B cell (primary cell): Measurements from ENCODE around the gene NTN5. TPM values are rescaled to one million over a fixed set of nuclear protein-coding genes. Genes with fewer than 3 reads are reported as not detected.

Source experiments
- ATAC-seq: fragments of 200-7000 bp; cut with Tn5 transposase; one replicate; pipeline ENCODE4 v1.10.0; 2021; ENCODE audit warnings: low read depth, mild to moderate bottlenecking, moderate number of reproducible peaks, moderate library complexity
- CTCF ChIA-PET: fragments of 350-600 bp; sonication (Branson Sonifier 250); formaldehyde crosslinking; loops from one replicate; lab custom pipeline; 2021; ENCODE audit warnings: antibody characterized with exemption, inconsistent platforms; lab: Charles Lee
- POLR2A ChIA-PET: fragments of 350-600 bp; sonication (Branson Sonifier 250); formaldehyde crosslinking; loops from one replicate; lab custom pipeline; 2021; ENCODE audit warnings: antibody characterized with exemption; lab: Charles Lee
- DNase-seq: peaks from one replicate; pipeline ENCODE4 v3.0.0; 2013
- H2AFZ ChIP-seq: 2 replicates; pipeline ENCODE4 v1.6.1; 2012; ENCODE audit warnings: mild to moderate bottlenecking, low read depth, low read length; ENCODE audit not compliant: insufficient read depth, poor library complexity, severe bottlenecking
- H3K27ac ChIP-seq, 2 donors: 1 replicate in 1 of 2; 2 replicates in 1 of 2; pipeline ENCODE4 v1.5.1; 2012 to 2013; ENCODE audit warnings: low read length in 2 of 2, mild to moderate bottlenecking in 2 of 2, moderate library complexity in 1 of 2
- H3K27me3 ChIP-seq, 4 experiments: fragments of 200-600 bp in 1 of 4; sonication (generic) in 1 of 4; replicated peaks in 1 of 4; 1 replicate in 2 of 4; 2 replicates in 2 of 4; pipeline versions ENCODE4 v1.6.1 to v1.7.0; 2013 to 2016; ENCODE audit warnings: low read length in 3 of 4, mild to moderate bottlenecking in 2 of 4, mixed read lengths in 1 of 4, moderate library complexity in 1 of 4; ENCODE audit not compliant: insufficient read depth in 4 of 4, control insufficient read depth in 3 of 4; ENCODE audit errors: control extremely low read depth in 1 of 4
- H3K36me3 ChIP-seq, 2 experiments: replicated peaks in 1 of 2; 1 replicate in 1 of 2; 2 replicates in 1 of 2; pipeline versions ENCODE4 v1.6.1 to v1.7.1; 2013; ENCODE audit warnings: low read length in 1 of 2; ENCODE audit not compliant: insufficient read depth in 2 of 2, control insufficient read depth in 1 of 2; ENCODE audit errors: control extremely low read depth in 1 of 2, extremely low read depth in 1 of 2
- H3K4me1 ChIP-seq, 2 donors: fragments of 200-600 bp in 1 of 2; sonication (generic) in 1 of 2; 1 replicate in 1 of 2; 2 replicates in 1 of 2; pipeline versions ENCODE4 v1.5.1 to v1.6.1; 2013 to 2017; ENCODE audit warnings: low read length in 2 of 2; ENCODE audit not compliant: control insufficient read depth in 2 of 2, insufficient read depth in 2 of 2
- H3K4me2 ChIP-seq: replicated peaks from 2 replicates; pipeline ENCODE3; 2012; ENCODE audit warnings: mild to moderate bottlenecking, low read depth, low read length; ENCODE audit not compliant: poor library complexity, severe bottlenecking
- H3K4me3 ChIP-seq, 5 experiments: fragments of 200-600 bp in 1 of 5; sonication (generic) in 1 of 5; 1 replicate in 3 of 5; 2 replicates in 2 of 5; pipeline versions ENCODE4 v1.5.1 to v1.7.0; 2011 to 2016; ENCODE audit warnings: low read length in 4 of 5, mild to moderate bottlenecking in 4 of 5, low read depth in 2 of 5, control low read depth in 1 of 5, moderate library complexity in 1 of 5; ENCODE audit not compliant: insufficient read depth in 1 of 5; ENCODE audit errors: control extremely low read depth in 1 of 5, extremely low read depth in 1 of 5
- H3K79me2 ChIP-seq: fragments of 200-600 bp; sonication (generic); one replicate; pipeline ENCODE4 v1.6.0; 2016; ENCODE audit warnings: low read length; ENCODE audit not compliant: control insufficient read depth, insufficient read depth
- H3K9ac ChIP-seq: fragments of 200-600 bp; sonication (generic); 2 replicates; pipeline ENCODE4 v1.6.1; 2017; ENCODE audit warnings: mild to moderate bottlenecking, low read length, moderate library complexity
- H3K9me3 ChIP-seq, 3 donors: one replicate each; pipeline versions ENCODE4 v1.6.1 to v1.7.1; 2013; ENCODE audit warnings: low read length in 2 of 3; ENCODE audit not compliant: control insufficient read depth in 2 of 3, insufficient read depth in 1 of 3; ENCODE audit errors: control extremely low read depth in 1 of 3
- H4K20me1 ChIP-seq: 2 replicates; pipeline ENCODE4 v1.6.0; 2012; ENCODE audit warnings: mild to moderate bottlenecking, low read length; ENCODE audit not compliant: insufficient read depth, control insufficient read depth, poor library complexity, severe bottlenecking
- H3K27ac Mint-ChIP-seq: one replicate; pipeline ENCODE4 v1.8.0; 2021; ENCODE audit warnings: mixed read lengths
- H3K27me3 Mint-ChIP-seq: one replicate; pipeline ENCODE4 v1.8.0; 2021; ENCODE audit warnings: mixed read lengths
- H3K4me1 Mint-ChIP-seq: one replicate; pipeline ENCODE4 v1.8.0; 2021; ENCODE audit warnings: mixed read lengths
- H3K4me3 Mint-ChIP-seq: one replicate; pipeline ENCODE4 v1.8.0; 2021; ENCODE audit warnings: mixed read lengths
- H3K9me3 Mint-ChIP-seq: one replicate; pipeline ENCODE4 v1.8.0; 2022; ENCODE audit warnings: mixed read lengths; ENCODE audit not compliant: insufficient read depth
- EZH2 ChIP-seq: IDR thresholded peaks from 2 replicates; pipeline ENCODE4 v1.6.1; 2012; ENCODE audit warnings: borderline replicate concordance, low read depth, mild to moderate bottlenecking, moderate library complexity, low read length; ENCODE audit not compliant: insufficient read depth, poor library complexity, severe bottlenecking
- WGBS: methylation state at CpG from one replicate; pipeline ENCODE4 v1.1.5; 2013; ENCODE audit warnings: missing lambda C conversion rate; ENCODE audit not compliant: insufficient coverage; 5-methylcytosine and 5-hydroxymethylcytosine counted together
- intact Hi-C: fragments of 100-400 bp; cut with micrococcal nuclease; formaldehyde crosslinking; loops from one replicate; pipeline ENCODE4 v1.10.0; 2022
- polyA plus RNA-seq: library from polyadenylated mRNA; depleted of rRNA; stranded (reverse); fragments of >200 nt; gene quantifications from 2 replicates; pipeline ENCODE4 v1.2.3, GENCODE V29; 2012
- total RNA-seq, 2 donors: library from RNA; stranded (reverse); fragments of 120-200 nt in 1 of 2; gene quantifications; 1 replicate in 1 of 2; 2 replicates in 1 of 2; pipeline versions ENCODE4 v1.2.3 to v1.2.4, GENCODE V29; 2013 to 2022
- TF ChIP-seq, protein P1 (sequence below): fragments of 200-600 bp; IDR thresholded peaks from one replicate; pipeline ENCODE4 v1.8.0; 2022; ENCODE audit warnings: antibody characterized with exemption, mild to moderate bottlenecking

Gene NTN5
- total and polyA plus RNA-seq, 2 donors (not counting 1 experiment from before 2014, with no cell fraction given): 1.2 to 1.8 TPM

DNA sequence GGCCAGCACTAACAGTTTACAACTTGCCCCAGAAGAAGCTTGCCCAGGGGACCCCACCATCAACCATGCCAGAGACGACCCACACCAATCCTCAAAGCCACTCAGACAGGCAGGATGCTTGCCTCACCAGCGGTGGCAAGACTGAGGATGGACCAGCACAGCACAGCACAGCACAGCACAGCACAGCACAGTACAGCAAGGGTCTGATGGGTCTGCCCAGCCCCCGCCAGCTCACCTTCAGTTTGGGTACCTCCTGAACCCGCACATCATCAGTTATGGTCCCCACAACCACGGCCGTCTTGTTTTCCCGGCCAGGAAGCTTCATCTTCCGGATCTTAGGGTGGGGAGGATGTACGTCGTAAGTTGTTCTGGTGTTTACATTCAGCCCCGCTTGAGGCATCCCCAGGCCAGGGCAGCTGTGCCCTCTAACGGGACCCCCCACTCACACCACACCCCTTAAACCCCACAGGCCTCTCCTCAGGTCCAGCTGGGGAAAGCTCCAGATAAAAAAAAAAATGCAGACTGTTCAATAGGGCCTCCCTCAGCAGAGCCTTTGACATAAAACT is 56.2 kb downstream of the NTN5 start:
- no peaks in the 10 kb centered on the region for H3K9me3 ChIP-seq
- peaks cover 41% of the 10 kb centered on the region for H3K4me1 Mint-ChIP-seq
- CTCF ChIA-PET: interaction anchor here (1.6 to 3.9 kb wide), 3 partner anchors 9 to 29 kb away, joined by 4 to 25 read pairs (median 5); partner anchors contain the start of gene SPACA4
- H2AFZ ChIP-seq: no peak overlapping the region
- no peak overlapping the region for H3K27ac ChIP-seq
- peaks cover 0 to 38% of the 10 kb centered on the region in 2 experiments for H3K36me3 ChIP-seq
- WGBS: 90% methylated on average over 4 of the region's 12 CpGs
- H3K27ac Mint-ChIP-seq: peak overlapping the region; percentile 55
- H3K79me2 ChIP-seq: peaks cover 17% of the 10 kb centered on the region
- peaks cover 41% of the 10 kb centered on the region for H4K20me1 ChIP-seq
- POLR2A ChIA-PET: interaction anchor here (0.6 kb wide), 2 partner anchors 15 to 21 kb away, joined by 4 read pairs; no protein-coding TSS in a partner anchor
- no peak overlapping the region for H3K9ac ChIP-seq
- no peak for ATAC-seq
- no peak overlapping the region for H3K4me2 ChIP-seq
- H3K27me3 Mint-ChIP-seq: no peaks in the 10 kb centered on the region
- intact Hi-C loops: no loop called here
- no peaks in the 10 kb centered on the region for H3K9me3 Mint-ChIP-seq
- no peaks in the 10 kb centered on the region for H3K27me3 ChIP-seq
- H3K4me3 ChIP-seq: no peak overlapping the region
- peak; percentile 18 for DNase-seq
- peak overlapping the region; percentile 98 for H3K4me3 Mint-ChIP-seq
- TF ChIP-seq, protein P1, sequence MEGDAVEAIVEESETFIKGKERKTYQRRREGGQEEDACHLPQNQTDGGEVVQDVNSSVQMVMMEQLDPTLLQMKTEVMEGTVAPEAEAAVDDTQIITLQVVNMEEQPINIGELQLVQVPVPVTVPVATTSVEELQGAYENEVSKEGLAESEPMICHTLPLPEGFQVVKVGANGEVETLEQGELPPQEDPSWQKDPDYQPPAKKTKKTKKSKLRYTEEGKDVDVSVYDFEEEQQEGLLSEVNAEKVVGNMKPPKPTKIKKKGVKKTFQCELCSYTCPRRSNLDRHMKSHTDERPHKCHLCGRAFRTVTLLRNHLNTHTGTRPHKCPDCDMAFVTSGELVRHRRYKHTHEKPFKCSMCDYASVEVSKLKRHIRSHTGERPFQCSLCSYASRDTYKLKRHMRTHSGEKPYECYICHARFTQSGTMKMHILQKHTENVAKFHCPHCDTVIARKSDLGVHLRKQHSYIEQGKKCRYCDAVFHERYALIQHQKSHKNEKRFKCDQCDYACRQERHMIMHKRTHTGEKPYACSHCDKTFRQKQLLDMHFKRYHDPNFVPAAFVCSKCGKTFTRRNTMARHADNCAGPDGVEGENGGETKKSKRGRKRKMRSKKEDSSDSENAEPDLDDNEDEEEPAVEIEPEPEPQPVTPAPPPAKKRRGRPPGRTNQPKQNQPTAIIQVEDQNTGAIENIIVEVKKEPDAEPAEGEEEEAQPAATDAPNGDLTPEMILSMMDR: no peak
- no peak for TF ChIP-seq EZH2
- H3K4me1 ChIP-seq: peaks cover 17 to 31% of the 10 kb centered on the region in 2 donors

DNA sequence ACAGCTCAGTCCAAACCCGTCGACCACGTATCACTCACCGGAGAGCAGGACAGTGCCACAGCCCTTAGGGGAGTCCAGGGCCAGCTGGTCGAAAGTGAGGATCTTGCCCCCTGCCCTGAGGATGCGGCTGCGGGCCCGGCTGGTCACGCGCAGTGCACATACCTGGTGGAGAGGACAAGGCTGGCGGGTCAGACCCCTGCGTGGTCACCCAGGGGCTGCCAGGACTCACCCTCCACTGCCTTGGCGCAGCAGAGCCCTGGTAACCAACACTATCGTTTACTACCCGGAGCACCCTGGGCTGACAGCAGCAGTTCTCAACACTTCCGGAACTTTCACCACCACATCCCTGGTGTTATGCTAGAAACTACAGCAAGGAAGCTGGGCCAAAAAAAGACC is 56.8 kb downstream of the NTN5 start:
- peaks cover 17 to 31% of the 10 kb centered on the region in 2 donors for H3K4me1 ChIP-seq
- no peak overlapping the region for H3K4me3 ChIP-seq
- no peaks in the 10 kb centered on the region for H3K9me3 ChIP-seq
- no peaks in the 10 kb centered on the region for H3K27me3 ChIP-seq
- 93% methylated on average over 13 of the region's 16 CpGs for whole genome bisulfite sequencing
- H3K4me1 Mint-ChIP-seq: peaks cover 41% of the 10 kb centered on the region
- intact Hi-C loops: no loop called here
- POLR2A ChIA-PET: interaction anchor here (0.6 kb wide), 1 partner anchor 20 kb away, joined by 4 read pairs; no protein-coding TSS in a partner anchor
- TF ChIP-seq, protein P1: no peak
- TF ChIP-seq EZH2: no peak
- no peak overlapping the region for H2AFZ ChIP-seq
- peak overlapping the region; percentile 37 for H3K4me3 Mint-ChIP-seq
- peaks cover 0 to 35% of the 10 kb centered on the region in 2 experiments for H3K36me3 ChIP-seq
- H3K9ac ChIP-seq: no peak overlapping the region
- H4K20me1 ChIP-seq: peaks cover 41% of the 10 kb centered on the region
- H3K27ac Mint-ChIP-seq: peak overlapping the region; percentile 55
- H3K79me2 ChIP-seq: peaks cover 17% of the 10 kb centered on the region
- H3K4me2 ChIP-seq: no peak overlapping the region
- CTCF ChIA-PET: interaction anchor here (0.6 to 3.9 kb wide), 3 partner anchors 8 to 300 kb away, joined by 3 to 25 read pairs (median 4); partner anchors contain the start of gene SPACA4
- no peak overlapping the region for H3K27ac ChIP-seq
- no peaks in the 10 kb centered on the region for H3K9me3 Mint-ChIP-seq
- no peak for ATAC-seq
- H3K27me3 Mint-ChIP-seq: no peaks in the 10 kb centered on the region
- no peak for DNase-seq
